ENCODE measurements around the gene PCDHGA7. TPM values are rescaled to one million over a fixed set of nuclear protein-coding genes. Genes with fewer than 3 reads are reported as not detected.
"Not testable (repeated sequence)": the region's sequence is repeated elsewhere in the genome, so short reads cannot be mapped to it uniquely, and the experiment has no call there.

The PCDHGA7 gene
- total RNA-seq: under 1 TPM in 1 of 2 donors, not detected in 1; 0.06 TPM

- Mint-ChIP-seq H3K9me3 (peaks cover 5% of the 10 kb centered on the region), H3K27me3 (peaks cover 49% of the 10 kb centered on the region), H3K36me3 (ENCODE audit: low read depth) (peaks cover 5% of the 10 kb centered on the region), H3K4me3 (peak within 1 kb of the TSS; percentile 45), H3K4me1 (no peaks in the 10 kb centered on the region), H3K27ac (no peak within 1 kb of the TSS)
- no peak for ATAC-seq (replicated peaks)
Measured at GRCh38 chr5:141382469-141383294, at the start of gene PCDHGA7. Gene PCDHGA7, plus strand, starts transcription at chr5:141382742. Its CDS starts 158 bp downstream, at chr5:141382900.

- no peak within 1 kb of the TSS for H3K4me3 Mint-ChIP-seq
- no peak for ATAC-seq (replicated peaks)
- H3K36me3 Mint-ChIP-seq (ENCODE audit: low read depth): no peaks in the 10 kb centered on the region
- H3K4me1 Mint-ChIP-seq: no peaks in the 10 kb centered on the region
- H3K9me3 Mint-ChIP-seq: peaks cover 17% of the 10 kb centered on the region
- H3K27me3 Mint-ChIP-seq: peaks cover 54% of the 10 kb centered on the region
- H3K27ac Mint-ChIP-seq: no peak within 1 kb of the TSS
Measured at GRCh38 chr5:141338538-141339306, 43.8 kb upstream of the PCDHGA7 start, which contains the start of gene PCDHGA2. Gene PCDHGA2, plus strand, starts transcription at chr5:141338760.

- not testable (repeated sequence) for H3K27ac Mint-ChIP-seq; H3K4me3 Mint-ChIP-seq; ATAC-seq (replicated peaks); H3K36me3 Mint-ChIP-seq (ENCODE audit: low read depth); H3K4me1 Mint-ChIP-seq
- peaks cover 17% of the 10 kb centered on the region for H3K9me3 Mint-ChIP-seq
- H3K27me3 Mint-ChIP-seq: peaks cover 48% of the 10 kb centered on the region
Measured at GRCh38 chr5:141340781-141341354, 41.7 kb upstream of the PCDHGA7 start.

- Mint-ChIP-seq H3K4me3 (no peak overlapping the region), H3K9me3 (peaks cover 21% of the 10 kb centered on the region), H3K4me1 (no peaks in the 10 kb centered on the region), H3K27ac (no peak overlapping the region), H3K36me3 (ENCODE audit: low read depth) (no peaks in the 10 kb centered on the region), H3K27me3 (peaks cover 34% of the 10 kb centered on the region)
- ATAC-seq (replicated peaks): no peak
Measured at GRCh38 chr5:141342773-141343172, 39.8 kb upstream of the PCDHGA7 start.

- Mint-ChIP-seq H3K4me3 (peak within 1 kb of the TSS; percentile 30), H3K36me3 (ENCODE audit: low read depth) (no peaks in the 10 kb centered on the region)
Measured at GRCh38 chr5:141343242-141343952, 39.1 kb upstream of the PCDHGA7 start, which contains the start of gene PCDHGA3. Gene PCDHGA3, plus strand, starts transcription at chr5:141343829. Its CDS starts 205 bp downstream, at chr5:141344034.

GRCh38 chr5:141343953-141344463 is 38.5 kb upstream of the PCDHGA7 start:
- H3K36me3 Mint-ChIP-seq (ENCODE audit: low read depth): no peaks in the 10 kb centered on the region
- no peak overlapping the region for H3K27ac Mint-ChIP-seq
- peaks cover 35% of the 10 kb centered on the region for H3K27me3 Mint-ChIP-seq
- H3K4me3 Mint-ChIP-seq: peak overlapping the region; percentile 30
- no peaks in the 10 kb centered on the region for H3K4me1 Mint-ChIP-seq
- peaks cover 11% of the 10 kb centered on the region for H3K9me3 Mint-ChIP-seq
- ATAC-seq (replicated peaks): no peak

More at GRCh38 chr5:141343242-141343952, 39.1 kb upstream of the PCDHGA7 start, which contains the start of gene PCDHGA3:
- peaks cover 32% of the 10 kb centered on the region for H3K27me3 Mint-ChIP-seq
- no peak for ATAC-seq (replicated peaks)
- H3K4me1 Mint-ChIP-seq: no peaks in the 10 kb centered on the region
- peaks cover 15% of the 10 kb centered on the region for H3K9me3 Mint-ChIP-seq
- H3K27ac Mint-ChIP-seq: no peak within 1 kb of the TSS

GRCh38 chr5:141345327-141345726 is 37.2 kb upstream of the PCDHGA7 start:
- Mint-ChIP-seq H3K36me3 (ENCODE audit: low read depth) (no peaks in the 10 kb centered on the region), H3K4me1 (no peaks in the 10 kb centered on the region), H3K27me3 (peaks cover 45% of the 10 kb centered on the region), H3K4me3 (no peak overlapping the region), H3K27ac (no peak overlapping the region), H3K9me3 (peaks cover 11% of the 10 kb centered on the region)
- no peak for ATAC-seq (replicated peaks)

- not testable (repeated sequence) for ATAC-seq (replicated peaks); H3K4me3 Mint-ChIP-seq; H3K4me1 Mint-ChIP-seq; H3K27ac Mint-ChIP-seq; H3K36me3 Mint-ChIP-seq (ENCODE audit: low read depth)
- H3K9me3 Mint-ChIP-seq: peaks cover 11% of the 10 kb centered on the region
- peaks cover 46% of the 10 kb centered on the region for H3K27me3 Mint-ChIP-seq
Measured at GRCh38 chr5:141346017-141346416, 36.5 kb upstream of the PCDHGA7 start.

- ATAC-seq (replicated peaks): no peak
- no peak within 1 kb of the TSS for H3K27ac Mint-ChIP-seq
- H3K9me3 Mint-ChIP-seq: peaks cover 14% of the 10 kb centered on the region
- peaks cover 41% of the 10 kb centered on the region for H3K27me3 Mint-ChIP-seq
- H3K4me1 Mint-ChIP-seq: no peaks in the 10 kb centered on the region
- no peaks in the 10 kb centered on the region for H3K36me3 Mint-ChIP-seq (ENCODE audit: low read depth)
- H3K4me3 Mint-ChIP-seq: peak within 1 kb of the TSS; percentile 34
Measured at GRCh38 chr5:141349917-141350619, 32.5 kb upstream of the PCDHGA7 start, which contains the start of gene PCDHGB1. Gene PCDHGB1, plus strand, starts transcription at chr5:141350099. Its CDS starts 162 bp downstream, at chr5:141350261.

- Mint-ChIP-seq H3K36me3 (ENCODE audit: low read depth) (no peaks in the 10 kb centered on the region), H3K4me3 (no peak overlapping the region), H3K9me3 (peaks cover 14% of the 10 kb centered on the region), H3K4me1 (no peaks in the 10 kb centered on the region), H3K27ac (no peak overlapping the region), H3K27me3 (peaks cover 52% of the 10 kb centered on the region)
- ATAC-seq (replicated peaks): no peak
Measured at GRCh38 chr5:141351591-141351990, 31.0 kb upstream of the PCDHGA7 start.

- H3K9me3 Mint-ChIP-seq: peaks cover 12% of the 10 kb centered on the region
- no peaks in the 10 kb centered on the region for H3K36me3 Mint-ChIP-seq (ENCODE audit: low read depth)
- peak within 1 kb of the TSS; percentile 43 for H3K4me3 Mint-ChIP-seq
- H3K27me3 Mint-ChIP-seq: peaks cover 47% of the 10 kb centered on the region
- ATAC-seq (replicated peaks): no peak
- H3K4me1 Mint-ChIP-seq: no peaks in the 10 kb centered on the region
- H3K27ac Mint-ChIP-seq: no peak within 1 kb of the TSS
Measured at GRCh38 chr5:141354900-141355469, 27.6 kb upstream of the PCDHGA7 start, which contains the start of gene PCDHGA4. Gene PCDHGA4, plus strand, starts transcription at chr5:141355021. Its CDS starts 87 bp downstream, at chr5:141355108.

- Mint-ChIP-seq H3K9me3 (peaks cover 11% of the 10 kb centered on the region), H3K4me3 (peak overlapping the region; percentile 43), H3K36me3 (ENCODE audit: low read depth) (no peaks in the 10 kb centered on the region), H3K27ac (no peak overlapping the region), H3K27me3 (peaks cover 43% of the 10 kb centered on the region), H3K4me1 (no peaks in the 10 kb centered on the region)
- ATAC-seq (replicated peaks): no peak
Measured at GRCh38 chr5:141355641-141356040, 26.9 kb upstream of the PCDHGA7 start.

- no peak overlapping the region for H3K4me3 Mint-ChIP-seq
- no peak overlapping the region for H3K27ac Mint-ChIP-seq
- no peak for ATAC-seq (replicated peaks)
- no peaks in the 10 kb centered on the region for H3K4me1 Mint-ChIP-seq
- H3K36me3 Mint-ChIP-seq (ENCODE audit: low read depth): no peaks in the 10 kb centered on the region
- peaks cover 13% of the 10 kb centered on the region for H3K9me3 Mint-ChIP-seq
- H3K27me3 Mint-ChIP-seq: peaks cover 48% of the 10 kb centered on the region
Measured at GRCh38 chr5:141356133-141356532, 26.4 kb upstream of the PCDHGA7 start.
